BJ (cell line): ENCODE data around the gene PARK7. TPM values are rescaled to one million over a fixed set of nuclear protein-coding genes. Genes with fewer than 3 reads are reported as not detected.

Source experiments
- CTCF ChIA-PET: fragments of 350-600 bp; formaldehyde crosslinking; extraction: SDS; loops from one replicate; lab custom pipeline; 2021; ENCODE audit warnings: antibody characterized with exemption, inconsistent platforms; lab: Yijun Ruan, JAX
- POLR2A ChIA-PET: fragments of 300-600 bp; sonication (Branson Sonifier 250); formaldehyde crosslinking; extraction: SDS; loops from one replicate; lab custom pipeline; 2021; ENCODE audit warnings: antibody characterized with exemption; lab: Charles Lee
- DNase-seq: peaks from one replicate; pipeline ENCODE4 v3.0.0-alpha.2; 2011; ENCODE audit warnings: low read depth
- H3K27me3 ChIP-seq: 2 replicates; pipeline ENCODE4 v1.6.0; 2011; ENCODE audit warnings: low read length; ENCODE audit not compliant: control insufficient read depth, insufficient read depth
- H3K36me3 ChIP-seq: 2 replicates; pipeline ENCODE4 v1.5.1; 2011; ENCODE audit warnings: low read length; ENCODE audit not compliant: control insufficient read depth, insufficient read depth
- H3K4me3 ChIP-seq: 2 replicates; pipeline ENCODE4 v1.5.1; 2011; ENCODE audit warnings: low read depth, mild to moderate bottlenecking, control low read depth, low read length
- polyA plus RNA-seq: library from polyadenylated mRNA; depleted of rRNA; stranded (reverse); fragments of >200 nt; gene quantifications from 2 replicates; pipeline ENCODE4 v1.2.3, GENCODE V29; 2011
- TF ChIP-seq, protein P1 (sequence below): IDR thresholded peaks from 2 replicates; pipeline ENCODE4 v1.5.1; 2011; ENCODE audit warnings: low read depth, mild to moderate bottlenecking, control low read depth, inconsistent platforms, low read length, moderate library complexity; ENCODE audit not compliant: insufficient read depth

Gene PARK7
- polyA plus RNA-seq, 1 experiment = 242 TPM

DNA sequence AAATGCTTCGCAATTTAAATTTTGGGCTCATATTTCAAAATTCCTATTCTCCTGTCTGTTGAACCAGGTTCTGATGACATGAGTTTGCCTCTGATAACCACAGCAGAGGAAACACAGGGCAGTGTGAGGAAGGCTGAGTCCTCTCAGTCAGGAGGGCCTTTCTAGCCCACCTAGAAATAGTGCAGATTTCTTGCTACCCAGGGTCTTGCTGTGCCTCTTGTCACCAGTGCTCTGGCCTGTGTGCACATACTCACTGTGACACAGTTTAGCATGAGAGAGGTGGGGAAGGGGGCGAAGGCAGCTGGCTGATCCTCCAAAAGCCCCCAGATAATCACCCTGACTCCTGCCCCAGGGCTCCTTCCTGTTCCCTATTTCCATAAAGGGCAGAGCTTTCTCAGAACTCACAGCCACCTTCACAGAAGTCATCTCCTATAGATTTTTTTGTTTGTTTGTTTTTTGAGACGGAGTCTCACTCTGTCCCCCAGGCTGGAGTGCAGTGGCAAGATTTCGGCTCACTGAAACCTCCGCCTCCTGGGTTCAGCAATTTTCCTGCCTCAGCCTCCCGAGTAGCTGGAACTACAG lies 40.9 kb downstream of the PARK7 start:
- TF ChIP-seq, protein P1, sequence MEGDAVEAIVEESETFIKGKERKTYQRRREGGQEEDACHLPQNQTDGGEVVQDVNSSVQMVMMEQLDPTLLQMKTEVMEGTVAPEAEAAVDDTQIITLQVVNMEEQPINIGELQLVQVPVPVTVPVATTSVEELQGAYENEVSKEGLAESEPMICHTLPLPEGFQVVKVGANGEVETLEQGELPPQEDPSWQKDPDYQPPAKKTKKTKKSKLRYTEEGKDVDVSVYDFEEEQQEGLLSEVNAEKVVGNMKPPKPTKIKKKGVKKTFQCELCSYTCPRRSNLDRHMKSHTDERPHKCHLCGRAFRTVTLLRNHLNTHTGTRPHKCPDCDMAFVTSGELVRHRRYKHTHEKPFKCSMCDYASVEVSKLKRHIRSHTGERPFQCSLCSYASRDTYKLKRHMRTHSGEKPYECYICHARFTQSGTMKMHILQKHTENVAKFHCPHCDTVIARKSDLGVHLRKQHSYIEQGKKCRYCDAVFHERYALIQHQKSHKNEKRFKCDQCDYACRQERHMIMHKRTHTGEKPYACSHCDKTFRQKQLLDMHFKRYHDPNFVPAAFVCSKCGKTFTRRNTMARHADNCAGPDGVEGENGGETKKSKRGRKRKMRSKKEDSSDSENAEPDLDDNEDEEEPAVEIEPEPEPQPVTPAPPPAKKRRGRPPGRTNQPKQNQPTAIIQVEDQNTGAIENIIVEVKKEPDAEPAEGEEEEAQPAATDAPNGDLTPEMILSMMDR = no peak
- no peak overlapping the region for H3K4me3 ChIP-seq
- H3K27me3 ChIP-seq = no peaks in the 10 kb centered on the region
- POLR2A ChIA-PET = interaction anchor here (0.7 kb wide), 1 partner anchor 409 kb away, joined by 3 read pairs; no protein-coding TSS in a partner anchor
- H3K36me3 ChIP-seq = no peaks in the 10 kb centered on the region
- CTCF ChIA-PET = interaction anchor here (1.2 kb wide), 1 partner anchor 13 kb away, joined by 4 read pairs; no protein-coding TSS in a partner anchor
- no peak for DNase-seq

DNA sequence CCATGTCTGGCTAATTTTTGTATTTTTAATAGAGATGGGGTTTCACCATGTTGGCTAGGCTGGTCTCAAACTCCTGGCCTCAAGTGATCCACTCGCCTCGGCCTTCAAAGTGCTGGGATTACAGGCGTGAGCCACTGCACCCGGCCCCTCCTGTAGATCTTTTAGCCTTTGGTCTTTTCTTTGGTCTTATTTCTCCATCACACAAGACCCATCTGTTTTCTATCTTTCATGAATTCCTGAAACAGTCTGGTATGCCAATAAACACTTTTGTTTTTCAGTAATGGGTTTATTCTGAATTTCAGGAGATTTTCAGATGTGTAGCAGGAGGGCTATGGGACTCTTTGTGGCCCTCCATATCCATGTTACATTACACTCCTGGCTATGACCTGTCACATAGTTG lies 41.4 kb downstream of the PARK7 start:
- ChIA-PET CTCF (interaction anchor here (1.2 kb wide), 1 partner anchor 13 kb away, joined by 4 read pairs; no protein-coding TSS in a partner anchor), POLR2A (interaction anchor here (0.7 kb wide), 1 partner anchor 409 kb away, joined by 3 read pairs; no protein-coding TSS in a partner anchor)
- Histone ChIP-seq H3K36me3 (no peaks in the 10 kb centered on the region), H3K27me3 (no peaks in the 10 kb centered on the region), H3K4me3 (no peak overlapping the region)
- DNase-seq = no peak
- TF ChIP-seq, protein P1 = no peak

DNA sequence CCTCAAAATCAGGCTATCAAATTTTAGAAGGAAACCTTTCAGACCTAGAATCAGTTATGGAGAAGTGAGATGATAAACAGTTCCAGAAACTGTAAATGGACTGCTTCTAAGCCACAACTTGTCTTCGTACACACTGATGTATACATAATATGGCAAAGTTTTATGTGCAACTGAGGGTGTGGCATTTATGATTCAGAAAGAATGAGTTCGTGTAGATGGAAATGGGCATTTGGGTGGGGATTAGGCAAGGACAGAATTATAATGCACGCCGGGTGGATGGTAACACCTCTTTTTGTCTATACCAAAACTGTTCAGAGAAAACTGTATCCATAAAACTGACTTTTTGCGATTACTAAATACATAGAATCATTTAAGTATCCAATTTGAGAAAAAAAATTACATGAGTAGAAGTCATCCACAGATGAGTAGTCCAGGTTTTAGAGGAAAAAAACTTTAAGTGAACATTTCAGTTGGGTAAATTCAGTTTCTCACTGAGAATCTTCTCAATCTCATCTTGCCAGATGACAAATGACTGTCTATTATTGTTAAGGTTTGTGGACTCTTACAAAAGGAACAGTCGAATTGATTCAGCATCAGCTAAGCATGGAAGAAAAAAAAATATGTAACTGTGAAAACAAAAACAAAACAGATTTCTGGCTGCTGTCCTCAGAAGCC lies 42.1 kb downstream of the PARK7 start:
- ChIA-PET CTCF (interaction anchor here (0.6 to 1.2 kb wide), 2 partner anchors 11 to 312 kb away, joined by 4 to 5 read pairs; no protein-coding TSS in a partner anchor), POLR2A (no interaction called here)
- no peaks in the 10 kb centered on the region for H3K27me3 ChIP-seq
- no peaks in the 10 kb centered on the region for H3K36me3 ChIP-seq
- no peak for DNase-seq
- TF ChIP-seq, protein P1 = no peak
- no peak overlapping the region for H3K4me3 ChIP-seq

DNA sequence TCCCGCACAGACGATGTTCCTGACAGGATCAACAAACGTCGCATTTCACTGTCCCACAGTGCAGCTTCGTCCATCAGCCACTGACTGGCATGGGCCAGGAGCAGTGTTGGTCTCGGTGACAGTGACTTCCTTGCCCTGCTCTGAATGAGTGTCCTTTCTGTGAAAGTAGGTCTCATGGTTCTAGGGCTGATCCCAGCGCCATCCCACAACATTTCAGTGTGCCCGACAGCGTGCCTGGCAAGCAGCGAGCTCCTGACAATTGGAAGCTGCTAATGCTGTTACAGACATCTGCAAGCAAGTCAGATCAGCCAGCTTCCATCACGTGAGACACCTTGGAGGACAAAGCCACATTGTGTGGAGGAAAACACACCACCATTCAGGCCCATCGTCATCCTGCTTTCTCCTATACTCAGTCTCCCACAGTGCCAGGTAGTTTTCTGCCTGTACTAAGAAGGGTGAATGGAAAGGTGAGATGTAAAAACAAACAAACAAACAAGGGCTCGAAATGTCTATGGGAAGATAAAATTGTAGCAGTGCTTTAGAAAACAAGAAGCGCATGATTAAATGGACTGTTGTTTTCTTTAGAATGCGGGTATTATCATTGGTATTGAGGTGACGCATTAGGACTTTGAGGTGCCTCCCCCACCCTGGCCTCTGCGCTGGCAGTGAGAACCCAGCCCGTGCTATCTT lies 42.7 kb downstream of the PARK7 start:
- ChIA-PET POLR2A (interaction anchor here (0.6 kb wide), 1 partner anchor 255 kb away, joined by 3 read pairs; no protein-coding TSS in a partner anchor), CTCF (interaction anchor here (0.6 to 1.8 kb wide), 3 partner anchors 11 to 311 kb away, joined by 4 to 5 read pairs (median 5); no protein-coding TSS in a partner anchor)
- Histone ChIP-seq H3K27me3 (no peaks in the 10 kb centered on the region), H3K4me3 (no peak overlapping the region), H3K36me3 (no peaks in the 10 kb centered on the region)
- TF ChIP-seq, protein P1 = no peak
- DNase-seq = no peak
